Stimulated activated CD4-positive, alpha-beta T cell treated with anti-CD3 and anti-CD28 coated beads, Interleukin-12 subunit alpha, Interleukin-12 subunit beta, amount 100 ng/mL, for 24 hours (primary cell): ENCODE results near the gene PCYOX1L.

Source experiments
- DNase-seq, 2 experiments: peaks; one replicate each; pipeline ENCODE4 v3.0.0-alpha.2; 2020; ENCODE audit warnings: low read depth in 2 of 2

The PCYOX1L gene

GRCh38 chr5:149338364-149338763, 19.5 kb upstream of the PCYOX1L start:
- no peak for DNase-seq

- no peak for DNase-seq
Measured at GRCh38 chr5:149340920-149341319, 16.9 kb upstream of the PCYOX1L start.

GRCh38 chr5:149341876-149342275, 16.0 kb upstream of the PCYOX1L start:
- no peak for DNase-seq

- DNase-seq: no peak
Measured at GRCh38 chr5:149344151-149344550, 13.7 kb upstream of the PCYOX1L start.

- peak; percentile 91 for DNase-seq
Measured at GRCh38 chr5:149345147-149345891, 12.5 kb upstream of the PCYOX1L start, which contains the start of gene GRPEL2. GRPEL2 (plus strand) TSS chr5:149345499; CDS start chr5:149345540, 41 bp downstream.

- DNase-seq: no peak
Measured at GRCh38 chr5:149345892-149346222, 12.0 kb upstream of the PCYOX1L start.

GRCh38 chr5:149348518-149348917, 9.3 kb upstream of the PCYOX1L start:
- DNase-seq: no peak

- no peak for DNase-seq
Measured at GRCh38 chr5:149349382-149349781, 8.5 kb upstream of the PCYOX1L start.

GRCh38 chr5:149352169-149352568, 5.7 kb upstream of the PCYOX1L start:
- DNase-seq: no peak

GRCh38 chr5:149353911-149354310, 3.9 kb upstream of the PCYOX1L start:
- DNase-seq: no peak

GRCh38 chr5:149355688-149356087, 2.2 kb upstream of the PCYOX1L start:
- DNase-seq: no peak

GRCh38 chr5:149356391-149356790, 1.5 kb upstream of the PCYOX1L start:
- DNase-seq: no peak

- DNase-seq: no peak
Measured at GRCh38 chr5:149358294-149358651, 427 bp downstream of the PCYOX1L start.

GRCh38 chr5:149358868-149359495, 1.1 kb downstream of the PCYOX1L start:
- DNase-seq: no peak

GRCh38 chr5:149360272-149360671, 2.4 kb downstream of the PCYOX1L start:
- DNase-seq: no peak

GRCh38 chr5:149362541-149362940, 4.7 kb downstream of the PCYOX1L start:
- no peak for DNase-seq

GRCh38 chr5:149363358-149363757, 5.5 kb downstream of the PCYOX1L start:
- DNase-seq: no peak

GRCh38 chr5:149363936-149364335, 6.1 kb downstream of the PCYOX1L start:
- no peak for DNase-seq

- no peak for DNase-seq
Measured at GRCh38 chr5:149364719-149365118, 6.9 kb downstream of the PCYOX1L start.

GRCh38 chr5:149365418-149365817, 7.6 kb downstream of the PCYOX1L start:
- DNase-seq: no peak

GRCh38 chr5:149366169-149366729, 8.4 kb downstream of the PCYOX1L start:
- DNase-seq: no peak

GRCh38 chr5:149367249-149367971, 9.6 kb downstream of the PCYOX1L start:
- peak in 1 of 2 experiments; percentile 48 for DNase-seq
